A673 (cell line): ENCODE data around the gene BCAS1. TPM values are rescaled to one million over a fixed set of nuclear protein-coding genes. Genes with fewer than 3 reads are reported as not detected.

ENCODE experiments used
- BruUV-seq: library from RNA; stranded (reverse); fragments of 400-500 nt; replicated peaks from 2 replicates; lab custom pipeline; 2021; lab: Mats Ljungman, UMichigan
- CTCF ChIA-PET: fragments of 300-600 bp; sonication (Branson Sonifier 250); formaldehyde crosslinking; loops from one replicate; lab custom pipeline; 2022; ENCODE audit warnings: antibody characterized with exemption; lab: Charles Lee
- POLR2A ChIA-PET: fragments of 300-600 bp; sonication (Branson Sonifier 250); formaldehyde crosslinking; loops from one replicate; lab custom pipeline; 2022; ENCODE audit warnings: antibody characterized with exemption; ENCODE audit not compliant: low non-redundant PET; lab: Charles Lee
- DNase-seq: peaks from one replicate; pipeline ENCODE4 v3.0.0-alpha.2; 2015; ENCODE audit warnings: low spot score
- H3K27ac ChIP-seq: fragments of 200-600 bp; sonication (generic); 2 replicates; pipeline ENCODE4 v1.5.1; 2016; ENCODE audit warnings: mixed run types, low read depth, mild to moderate bottlenecking, mixed read lengths, antibody characterized with exemption, low read length; ENCODE audit not compliant: poor library complexity, severe bottlenecking
- H3K27me3 ChIP-seq: fragments of 200-600 bp; sonication (generic); replicated peaks from 2 replicates; pipeline ENCODE4 v1.6.1; 2017; ENCODE audit warnings: mixed run types, low read depth, mild to moderate bottlenecking, mixed read lengths, antibody characterized with exemption, low read length; ENCODE audit not compliant: insufficient read depth, poor library complexity
- H3K36me3 ChIP-seq: fragments of 200-600 bp; sonication (generic); 2 replicates; pipeline ENCODE4 v1.6.1; 2016; ENCODE audit warnings: mixed run types, mild to moderate bottlenecking, mixed read lengths, antibody characterized with exemption, low read length; ENCODE audit not compliant: insufficient read depth, poor library complexity, severe bottlenecking
- H3K4me1 ChIP-seq: fragments of 200-600 bp; sonication (generic); 2 replicates; pipeline ENCODE4 v1.6.1; 2017; ENCODE audit warnings: mixed run types, mild to moderate bottlenecking, mixed read lengths, antibody characterized with exemption, low read length; ENCODE audit not compliant: insufficient read depth, poor library complexity, severe bottlenecking
- H3K4me3 ChIP-seq: fragments of 200-600 bp; sonication (generic); 2 replicates; pipeline ENCODE4 v1.5.1; 2016; ENCODE audit warnings: low read depth, mixed run types, mild to moderate bottlenecking, mixed read lengths, low read length; ENCODE audit not compliant: poor library complexity, severe bottlenecking
- H3K9me3 ChIP-seq: fragments of 200-600 bp; sonication (generic); 2 replicates; pipeline ENCODE4 v1.6.1; 2016; ENCODE audit warnings: mixed run types, low read depth, mild to moderate bottlenecking, mixed read lengths, antibody characterized with exemption, low read length; ENCODE audit not compliant: poor library complexity, severe bottlenecking
- EZH2 ChIP-seq: fragments of 200-600 bp; sonication (generic); IDR thresholded peaks from 2 replicates; pipeline ENCODE4 v1.6.1; 2017; ENCODE audit warnings: borderline replicate concordance, low read depth, mild to moderate bottlenecking, mixed read lengths, antibody characterized with exemption, low read length; ENCODE audit not compliant: poor library complexity, severe bottlenecking
- intact Hi-C: fragments of 100-400 bp; cut with micrococcal nuclease; formaldehyde crosslinking; loops from one replicate; pipeline ENCODE4 v1.10.0; 2022; ENCODE audit not compliant: unreplicated experiment
- total RNA-seq: library from RNA; stranded (reverse); gene quantifications from 2 replicates; pipeline ENCODE4 v1.2.3, GENCODE V29; 2021
- TF ChIP-seq, protein P1 (sequence below): fragments of 300-800, 200-600 bp; sonication (generic); conservative IDR thresholded peaks from 2 replicates; pipeline ENCODE4 v1.5.1; 2017; ENCODE audit warnings: low read depth, mild to moderate bottlenecking, antibody characterized with exemption, low read length, moderate library complexity, mixed read lengths

Gene BCAS1
- total RNA-seq, 1 experiment from 2014 or later: 1.4 TPM

DNA sequence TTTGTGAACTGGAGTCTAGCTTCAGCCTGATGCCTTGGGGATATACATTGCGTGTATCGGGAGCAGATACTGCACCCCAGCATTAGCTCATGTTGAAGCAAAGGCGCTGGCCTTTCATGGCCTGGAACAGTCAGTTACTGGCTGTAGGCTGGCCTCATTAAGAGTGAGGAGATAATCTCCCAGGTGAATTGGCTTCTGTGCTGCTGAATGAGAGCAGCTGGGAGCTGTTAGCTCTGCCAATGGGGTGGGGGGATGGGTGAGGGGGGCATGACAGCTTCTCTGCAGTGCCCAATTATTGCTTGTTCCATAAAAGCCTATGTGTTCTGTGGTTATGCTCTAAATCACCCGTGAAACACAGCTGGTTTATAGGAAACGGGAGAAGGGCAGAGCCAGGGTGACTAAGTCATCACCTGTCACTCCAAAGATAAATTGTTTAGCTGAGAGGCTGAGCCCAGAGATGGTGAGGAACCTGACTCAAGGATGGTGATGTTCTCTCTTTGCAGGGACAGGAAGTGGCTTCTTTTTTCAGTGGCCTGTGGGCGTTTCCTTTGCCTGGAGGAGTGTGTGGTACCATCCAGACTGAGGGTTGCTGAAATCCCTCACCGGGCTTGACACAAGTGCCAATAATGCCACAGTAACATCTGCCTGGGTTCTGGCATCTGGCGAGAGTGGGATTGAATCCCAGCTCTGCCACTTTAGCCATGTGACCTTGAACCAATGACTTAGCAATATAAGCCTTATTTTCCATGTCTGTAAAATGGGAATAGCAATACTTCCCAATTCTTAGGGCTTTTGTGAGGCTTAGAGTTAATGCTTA, 170.8 kb downstream of the BCAS1 start:
- TF ChIP-seq, protein P1, sequence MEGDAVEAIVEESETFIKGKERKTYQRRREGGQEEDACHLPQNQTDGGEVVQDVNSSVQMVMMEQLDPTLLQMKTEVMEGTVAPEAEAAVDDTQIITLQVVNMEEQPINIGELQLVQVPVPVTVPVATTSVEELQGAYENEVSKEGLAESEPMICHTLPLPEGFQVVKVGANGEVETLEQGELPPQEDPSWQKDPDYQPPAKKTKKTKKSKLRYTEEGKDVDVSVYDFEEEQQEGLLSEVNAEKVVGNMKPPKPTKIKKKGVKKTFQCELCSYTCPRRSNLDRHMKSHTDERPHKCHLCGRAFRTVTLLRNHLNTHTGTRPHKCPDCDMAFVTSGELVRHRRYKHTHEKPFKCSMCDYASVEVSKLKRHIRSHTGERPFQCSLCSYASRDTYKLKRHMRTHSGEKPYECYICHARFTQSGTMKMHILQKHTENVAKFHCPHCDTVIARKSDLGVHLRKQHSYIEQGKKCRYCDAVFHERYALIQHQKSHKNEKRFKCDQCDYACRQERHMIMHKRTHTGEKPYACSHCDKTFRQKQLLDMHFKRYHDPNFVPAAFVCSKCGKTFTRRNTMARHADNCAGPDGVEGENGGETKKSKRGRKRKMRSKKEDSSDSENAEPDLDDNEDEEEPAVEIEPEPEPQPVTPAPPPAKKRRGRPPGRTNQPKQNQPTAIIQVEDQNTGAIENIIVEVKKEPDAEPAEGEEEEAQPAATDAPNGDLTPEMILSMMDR: no peak
- TF ChIP-seq EZH2: no peak
- no peaks in the 10 kb centered on the region for H3K27me3 ChIP-seq
- no peaks in the 10 kb centered on the region for H3K36me3 ChIP-seq
- H3K9me3 ChIP-seq: no peaks in the 10 kb centered on the region
- CTCF ChIA-PET: no interaction called here
- POLR2A ChIA-PET: no interaction called here
- peaks cover 41% of the 10 kb centered on the region for H3K4me1 ChIP-seq
- no TSS peak for BruUV-seq
- intact Hi-C loops: no loop called here
- H3K27ac ChIP-seq: peak overlapping the region; percentile 24
- no peak overlapping the region for H3K4me3 ChIP-seq
- DNase-seq: peak; percentile 93

DNA sequence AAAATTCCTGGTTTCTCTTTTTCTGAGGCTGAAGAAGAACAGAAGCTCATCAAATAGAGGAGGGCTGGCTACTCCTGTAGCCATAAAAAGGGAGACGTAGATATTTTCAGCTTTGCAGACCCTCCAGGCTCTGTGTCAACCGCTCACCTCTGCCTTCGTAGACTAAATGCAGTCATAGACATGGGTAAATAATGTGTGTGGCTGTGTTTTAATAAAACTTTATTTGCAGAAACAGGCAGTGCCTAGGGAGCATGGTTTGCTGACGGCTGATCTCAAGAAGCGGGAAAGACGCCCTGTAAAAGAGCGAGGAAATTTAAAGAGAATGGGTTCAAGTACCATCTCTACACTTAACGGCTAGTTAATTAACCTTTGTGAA, 171.8 kb downstream of the BCAS1 start:
- intact Hi-C loops: no loop called here
- TF ChIP-seq, protein P1: no peak
- no peak for TF ChIP-seq EZH2
- POLR2A ChIA-PET: no interaction called here
- no peaks in the 10 kb centered on the region for H3K27me3 ChIP-seq
- no peak overlapping the region for H3K27ac ChIP-seq
- BruUV-seq: no TSS peak
- no peaks in the 10 kb centered on the region for H3K9me3 ChIP-seq
- CTCF ChIA-PET: no interaction called here
- no peaks in the 10 kb centered on the region for H3K36me3 ChIP-seq
- H3K4me1 ChIP-seq: peaks cover 41% of the 10 kb centered on the region
- H3K4me3 ChIP-seq: no peak overlapping the region
- DNase-seq: no peak

DNA sequence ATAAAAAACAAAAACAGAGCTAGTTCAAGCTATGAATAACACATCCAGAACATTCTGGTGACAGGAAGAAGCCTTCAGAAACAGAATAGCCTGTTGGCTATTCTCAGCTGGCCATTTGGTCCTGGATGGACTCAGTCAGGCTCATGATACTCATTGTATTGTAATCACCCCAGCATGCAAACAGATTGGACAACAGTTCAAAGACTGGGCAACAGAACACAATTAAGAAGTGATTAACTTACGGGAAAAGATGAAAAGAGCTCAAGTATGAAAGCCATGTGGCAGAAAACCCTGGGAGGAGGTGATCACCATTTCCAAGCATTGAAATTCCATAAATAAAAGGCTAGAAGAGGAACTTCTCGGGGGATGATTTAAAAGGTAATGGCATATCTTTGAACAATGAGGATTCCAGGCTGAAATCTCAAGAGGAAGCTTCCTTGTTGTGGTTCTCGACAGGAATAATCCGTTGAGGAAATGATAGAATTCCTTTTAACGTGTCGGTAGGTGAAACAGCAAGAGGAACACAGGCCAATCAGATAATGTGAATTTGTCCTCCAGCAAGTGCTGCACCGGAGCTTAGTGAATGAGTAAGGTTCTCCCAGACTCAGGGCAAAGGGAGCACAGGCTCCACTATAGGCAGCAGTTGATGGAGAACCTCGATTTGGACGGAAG, 172.4 kb downstream of the BCAS1 start:
- no peaks in the 10 kb centered on the region for H3K36me3 ChIP-seq
- no peaks in the 10 kb centered on the region for H3K9me3 ChIP-seq
- peaks cover 43% of the 10 kb centered on the region for H3K4me1 ChIP-seq
- TF ChIP-seq, protein P1: no peak
- TF ChIP-seq EZH2: no peak
- H3K27me3 ChIP-seq: no peaks in the 10 kb centered on the region
- intact Hi-C loops: no loop called here
- H3K4me3 ChIP-seq: no peak overlapping the region
- ChIA-PET CTCF (interaction anchor here (0.7 kb wide), 1 partner anchor 26 kb away, joined by 4 read pairs; no protein-coding TSS in a partner anchor), POLR2A (no interaction called here)
- no peak for DNase-seq
- no TSS peak for BruUV-seq
- H3K27ac ChIP-seq: no peak overlapping the region
